HG03097 (cell line): Measurements from ENCODE around the gene LYPD6.
A peak's percentile ranks its signal among the peaks of the same experiment; 100 is the strongest.
"Not testable (repeated sequence)": the region's sequence is repeated elsewhere in the genome, so short reads cannot be mapped to it uniquely, and the experiment has no call there.

Experiments used
- ATAC-seq: cut with Tn5 transposase; IDR thresholded peaks from one replicate; pipeline ENCODE4 v1.9.1; 2021; ENCODE audit not compliant: unreplicated experiment, low FRiP score

The LYPD6 gene

GRCh38 chr2:149330127-149331022 is at the start of gene LYPD6:
Gene LYPD6 (plus strand): TSS chr2:149330587. CDS start chr2:149437709, 107,122 bp downstream.
- ATAC-seq: peak; percentile 56

- ATAC-seq: no peak
Observed at GRCh38 chr2:149281441-149281840, 48.9 kb upstream of the LYPD6 start.

- ATAC-seq: no peak
Observed at GRCh38 chr2:149290662-149291061, 39.7 kb upstream of the LYPD6 start.

GRCh38 chr2:149291881-149292280 is 38.5 kb upstream of the LYPD6 start:
- ATAC-seq: no peak

- ATAC-seq: no peak
Observed at GRCh38 chr2:149296031-149296430, 34.4 kb upstream of the LYPD6 start.

- no peak for ATAC-seq
Observed at GRCh38 chr2:149307014-149307413, 23.4 kb upstream of the LYPD6 start.

GRCh38 chr2:149310349-149310748 is 20.0 kb upstream of the LYPD6 start:
- ATAC-seq: no peak

GRCh38 chr2:149312039-149312438 is 18.3 kb upstream of the LYPD6 start:
- no peak for ATAC-seq

- peak; percentile 95 for ATAC-seq
Observed at GRCh38 chr2:149313512-149313972, 16.8 kb upstream of the LYPD6 start.

GRCh38 chr2:149314687-149315086 is 15.7 kb upstream of the LYPD6 start:
- no peak for ATAC-seq

- no peak for ATAC-seq
Observed at GRCh38 chr2:149315461-149315860, 14.9 kb upstream of the LYPD6 start.

GRCh38 chr2:149318566-149318965 is 11.8 kb upstream of the LYPD6 start:
- not testable (repeated sequence) for ATAC-seq

GRCh38 chr2:149320362-149320761 is 10.0 kb upstream of the LYPD6 start:
- no peak for ATAC-seq

- ATAC-seq: no peak
Observed at GRCh38 chr2:149329068-149329467, 1.3 kb upstream of the LYPD6 start.

GRCh38 chr2:149329489-149330126 is 779 bp upstream of the LYPD6 start:
- no peak for ATAC-seq

- ATAC-seq: no peak
Observed at GRCh38 chr2:149331023-149331400, 625 bp downstream of the LYPD6 start.

GRCh38 chr2:149332364-149332763 is 2.0 kb downstream of the LYPD6 start:
- no peak for ATAC-seq

- ATAC-seq: no peak
Observed at GRCh38 chr2:149333636-149334035, 3.2 kb downstream of the LYPD6 start.

GRCh38 chr2:149334156-149334555 is 3.8 kb downstream of the LYPD6 start:
- no peak for ATAC-seq

GRCh38 chr2:149339324-149339723 is 8.9 kb downstream of the LYPD6 start:
- no peak for ATAC-seq

GRCh38 chr2:149342509-149342908 is 12.1 kb downstream of the LYPD6 start:
- no peak for ATAC-seq

GRCh38 chr2:149344105-149344504 is 13.7 kb downstream of the LYPD6 start:
- no peak for ATAC-seq
